Naive thymus-derived CD4-positive, alpha-beta T cell (primary cell): ENCODE results near the gene NCBP2L. TPM values are rescaled to one million over a fixed set of nuclear protein-coding genes. Genes with fewer than 3 reads are reported as not detected.

Source experiments
- ATAC-seq: fragments of 150-1000 bp; cut with Tn5 transposase; 2 replicates; pipeline ENCODE4 v1.10.0; 2021; ENCODE audit warnings: mild to moderate bottlenecking, moderate library complexity
- CTCF ChIA-PET: fragments of 350-600 bp; sonication (Branson Sonifier 250); formaldehyde crosslinking; loops from one replicate; lab custom pipeline; 2021; ENCODE audit warnings: antibody characterized with exemption; lab: Charles Lee
- POLR2A ChIA-PET: fragments of 350-600 bp; sonication (Branson Sonifier 250); formaldehyde crosslinking; loops from one replicate; lab custom pipeline; 2021; ENCODE audit warnings: antibody characterized with exemption, inconsistent platforms; lab: Charles Lee
- DNase-seq, 9 donors: peaks; one replicate each; pipeline versions ENCODE4 v3.0.0 to v3.0.0-alpha.2; 2020 to 2022; ENCODE audit warnings: mixed read lengths in 1 of 9
- H3K27ac ChIP-seq: one replicate; pipeline ENCODE4 v1.7.0; 2013; ENCODE audit warnings: mild to moderate bottlenecking, low read depth, low read length, moderate library complexity
- H3K27me3 ChIP-seq, 2 donors: one replicate each; pipeline ENCODE4 v1.7.0; 2013; ENCODE audit warnings: low read length in 2 of 2, mild to moderate bottlenecking in 2 of 2, moderate library complexity in 2 of 2; ENCODE audit not compliant: control insufficient read depth in 2 of 2, insufficient read depth in 2 of 2
- H3K36me3 ChIP-seq, 3 experiments: 1 replicate in 2 of 3; 2 replicates in 1 of 3; pipeline ENCODE4 v1.7.0; 2013; ENCODE audit warnings: low read length in 3 of 3, mild to moderate bottlenecking in 3 of 3, moderate library complexity in 1 of 3; ENCODE audit not compliant: insufficient read depth in 3 of 3, control insufficient read depth in 2 of 3
- H3K4me1 ChIP-seq, 2 donors: one replicate each; pipeline ENCODE4 v1.7.0; 2013; ENCODE audit warnings: low read length in 2 of 2, mild to moderate bottlenecking in 2 of 2, moderate library complexity in 1 of 2; ENCODE audit not compliant: control insufficient read depth in 2 of 2, insufficient read depth in 2 of 2
- H3K4me3 ChIP-seq: 2 replicates; pipeline ENCODE4 v1.7.0; 2013; ENCODE audit warnings: mild to moderate bottlenecking, low read length
- H3K9me3 ChIP-seq, 3 experiments: 1 replicate in 2 of 3; 2 replicates in 1 of 3; pipeline ENCODE4 v1.7.0; 2013; ENCODE audit warnings: low read length in 3 of 3; ENCODE audit not compliant: control insufficient read depth in 2 of 3
- H3K27ac Mint-ChIP-seq, 9 donors: one replicate each; pipeline ENCODE4 v1.8.0; 2020 to 2022; ENCODE audit warnings: mixed read lengths in 9 of 9, mild to moderate bottlenecking in 8 of 9, moderate library complexity in 5 of 9, inconsistent platforms in 2 of 9
- H3K27me3 Mint-ChIP-seq, 5 donors: one replicate each; pipeline ENCODE4 v1.8.0; 2021 to 2022; ENCODE audit warnings: mixed read lengths in 5 of 5, mild to moderate bottlenecking in 1 of 5
- H3K36me3 Mint-ChIP-seq, 5 donors: one replicate each; pipeline ENCODE4 v1.8.0; 2020 to 2022; ENCODE audit warnings: mixed read lengths in 5 of 5, mild to moderate bottlenecking in 3 of 5, inconsistent platforms in 1 of 5
- H3K4me1 Mint-ChIP-seq, 7 donors: one replicate each; pipeline ENCODE4 v1.8.0; 2020 to 2022; ENCODE audit warnings: mixed read lengths in 7 of 7, mild to moderate bottlenecking in 3 of 7, inconsistent platforms in 1 of 7
- H3K4me3 Mint-ChIP-seq, 10 donors: one replicate each; pipeline ENCODE4 v1.8.0; 2020 to 2022; ENCODE audit warnings: mild to moderate bottlenecking in 10 of 10, mixed read lengths in 10 of 10, moderate library complexity in 6 of 10, inconsistent platforms in 2 of 10
- H3K9me3 Mint-ChIP-seq, 11 donors: one replicate each; pipeline ENCODE4 v1.8.0; 2020 to 2022; ENCODE audit warnings: mixed read lengths in 11 of 11, mild to moderate bottlenecking in 4 of 11, inconsistent platforms in 1 of 11, moderate library complexity in 1 of 11
- intact Hi-C, 2 donors: fragments of 100-400 bp; cut with micrococcal nuclease; formaldehyde crosslinking; loops; one replicate each; pipeline ENCODE4 v1.15.1; 2023
- polyA plus RNA-seq, 2 donors: library from polyadenylated mRNA; unstranded; fragments of 300-500 nt; fragmentation: Illumina TruSeq; gene quantifications; one replicate each; pipeline ENCODE4 v1.2.3, GENCODE V29; 2021
- total RNA-seq, 6 experiments: library from RNA in 5 of 6; stranded (reverse) in 5 of 6; gene quantifications; 1 replicate in 5 of 6; 2 replicates in 1 of 6; pipeline ENCODE4 v1.2.3 and lab custom pipeline; 2021 to 2026

NCBP2L gene
- total and polyA plus RNA-seq, 7 experiments from 2014 or later: 0.09 TPM; not detected in 6

- ATAC-seq: no peak
- intact Hi-C loops: no loop called here
- H3K4me3 ChIP-seq: no peak overlapping the region
- ChIA-PET POLR2A (interaction anchor here (1.4 kb wide), 1 partner anchor 105 kb away, joined by 3 read pairs; no protein-coding TSS in a partner anchor), CTCF (interaction anchor here (0.6 to 0.9 kb wide), 4 partner anchors 10 to 108 kb away, joined by 3 read pairs; no protein-coding TSS in a partner anchor)
- no peaks in the 10 kb centered on the region for H3K9me3 Mint-ChIP-seq
- peaks cover 0 to 6% (median 0%) of the 10 kb centered on the region in 5 donors for H3K27me3 Mint-ChIP-seq
- H3K4me1 ChIP-seq: no peaks in the 10 kb centered on the region
- peaks cover 0 to 3% (median 0%) of the 10 kb centered on the region in 5 donors for H3K36me3 Mint-ChIP-seq
- no peaks in the 10 kb centered on the region for H3K9me3 ChIP-seq
- H3K4me3 Mint-ChIP-seq: no peak overlapping the region
- DNase-seq: no peak
- peaks cover 0 to 28% (median 8%) of the 10 kb centered on the region in 7 donors for H3K4me1 Mint-ChIP-seq
- H3K27ac ChIP-seq: no peak overlapping the region
- peak overlapping the region in 1 of 9 donors; percentile 14 for H3K27ac Mint-ChIP-seq
- no peaks in the 10 kb centered on the region for H3K27me3 ChIP-seq
- H3K36me3 ChIP-seq: no peaks in the 10 kb centered on the region
Observed at GRCh38 chrX:107766470-107767150, 10.9 kb upstream of the NCBP2L start.

GRCh38 chrX:107768051-107768450 lies 9.5 kb upstream of the NCBP2L start:
- ChIA-PET CTCF (no interaction called here), POLR2A (no interaction called here)
- Histone ChIP-seq H3K36me3 (no peaks in the 10 kb centered on the region), H3K4me3 (no peak overlapping the region), H3K27me3 (no peaks in the 10 kb centered on the region), H3K27ac (no peak overlapping the region), H3K9me3 (no peaks in the 10 kb centered on the region), H3K4me1 (no peaks in the 10 kb centered on the region)
- intact Hi-C loops: no loop called here
- Mint-ChIP-seq H3K27ac (no peak overlapping the region), H3K4me1 (peaks cover 0 to 24% (median 8%) of the 10 kb centered on the region in 7 donors), H3K27me3 (peaks cover 0 to 10% (median 0%) of the 10 kb centered on the region in 5 donors), H3K36me3 (no peaks in the 10 kb centered on the region), H3K4me3 (no peak overlapping the region), H3K9me3 (no peaks in the 10 kb centered on the region)
- ATAC-seq: no peak
- DNase-seq: no peak

- POLR2A ChIA-PET: interaction anchor here (1.4 kb wide), 1 partner anchor 54 kb away, joined by 4 read pairs; no protein-coding TSS in a partner anchor
- no peak for ATAC-seq
- no peak overlapping the region for H3K4me3 Mint-ChIP-seq
- CTCF ChIA-PET: no interaction called here
- no peaks in the 10 kb centered on the region for H3K4me1 ChIP-seq
- H3K27ac Mint-ChIP-seq: peak overlapping the region in 1 of 9 donors; percentile 71
- no peak overlapping the region for H3K27ac ChIP-seq
- H3K9me3 ChIP-seq: no peaks in the 10 kb centered on the region
- no peak overlapping the region for H3K4me3 ChIP-seq
- H3K27me3 Mint-ChIP-seq: peaks cover 0 to 20% (median 0%) of the 10 kb centered on the region in 5 donors
- H3K36me3 Mint-ChIP-seq: no peaks in the 10 kb centered on the region
- peaks cover 0 to 30% (median 8%) of the 10 kb centered on the region in 7 donors for H3K4me1 Mint-ChIP-seq
- intact Hi-C loops: loop anchor here in 1 of 2 donors (10.0 kb wide), 2 partner anchors 325 to 745 kb away; partner anchors contain the start of genes ATG4A and PSMD10
- no peaks in the 10 kb centered on the region for H3K27me3 ChIP-seq
- no peaks in the 10 kb centered on the region for H3K9me3 Mint-ChIP-seq
- no peak for DNase-seq
- no peaks in the 10 kb centered on the region for H3K36me3 ChIP-seq
Observed at GRCh38 chrX:107769581-107770317, 7.8 kb upstream of the NCBP2L start.

- Mint-ChIP-seq H3K27ac (peak overlapping the region in 1 of 9 donors; percentile 73), H3K4me3 (peak overlapping the region in 1 of 10 donors; percentile 80), H3K4me1 (peaks cover 8 to 42% (median 19%) of the 10 kb centered on the region in 7 donors), H3K9me3 (no peaks in the 10 kb centered on the region), H3K36me3 (no peaks in the 10 kb centered on the region), H3K27me3 (peaks cover 0 to 26% (median 0%) of the 10 kb centered on the region in 5 donors)
- POLR2A ChIA-PET: no interaction called here
- Histone ChIP-seq H3K27ac (no peak overlapping the region), H3K4me1 (no peaks in the 10 kb centered on the region), H3K27me3 (no peaks in the 10 kb centered on the region), H3K9me3 (no peaks in the 10 kb centered on the region), H3K4me3 (no peak overlapping the region), H3K36me3 (no peaks in the 10 kb centered on the region)
- CTCF ChIA-PET: interaction anchor here (0.7 to 0.8 kb wide), 2 partner anchors 96 to 104 kb away, joined by 3 to 4 read pairs; no protein-coding TSS in a partner anchor
- intact Hi-C loops: loop anchor here in 1 of 2 donors (10.0 kb wide), 2 partner anchors 322 to 748 kb away; partner anchors contain the start of genes ATG4A and PSMD10
- DNase-seq (no peak), ATAC-seq (no peak)
Observed at GRCh38 chrX:107773206-107773605, 4.3 kb upstream of the NCBP2L start.

GRCh38 chrX:107773906-107774435 lies 3.6 kb upstream of the NCBP2L start:
- H3K27ac ChIP-seq: no peak overlapping the region

More at GRCh38 chrX:107773906-107774435, 3.6 kb upstream of the NCBP2L start:
- ATAC-seq (no peak), DNase-seq (no peak)
- peak overlapping the region in 7 of 10 donors; percentile 80 to 96 (median 93) for H3K4me3 Mint-ChIP-seq
- Histone ChIP-seq H3K4me3 (no peak overlapping the region), H3K4me1 (no peaks in the 10 kb centered on the region), H3K27me3 (no peaks in the 10 kb centered on the region), H3K9me3 (no peaks in the 10 kb centered on the region), H3K36me3 (no peaks in the 10 kb centered on the region)
- POLR2A ChIA-PET: interaction anchor here (4.0 to 5.3 kb wide), 2 partner anchors 32 to 58 kb away, joined by 29 to 71 read pairs; no protein-coding TSS in a partner anchor
- intact Hi-C loops: loop anchor here in 1 of 2 donors (10.0 kb wide), 2 partner anchors 321 to 749 kb away; partner anchors contain the start of genes ATG4A and PSMD10
- H3K27ac Mint-ChIP-seq: peak overlapping the region in 8 of 9 donors; percentile 4 to 92 (median 66)
- CTCF ChIA-PET: interaction anchor here (3.8 to 6.4 kb wide), 3 partner anchors 33 to 116 kb away, joined by 21 to 96 read pairs (median 62); no protein-coding TSS in a partner anchor
- peaks cover 8 to 42% (median 19%) of the 10 kb centered on the region in 7 donors for H3K4me1 Mint-ChIP-seq
- no peaks in the 10 kb centered on the region for H3K36me3 Mint-ChIP-seq
- no peaks in the 10 kb centered on the region for H3K9me3 Mint-ChIP-seq
- peaks cover 0 to 26% (median 0%) of the 10 kb centered on the region in 5 donors for H3K27me3 Mint-ChIP-seq
